ENCODE data around the gene DEFB121. TPM values are rescaled to one million over a fixed set of nuclear protein-coding genes. Genes with fewer than 3 reads are reported as not detected.

DEFB121 gene, protein sequence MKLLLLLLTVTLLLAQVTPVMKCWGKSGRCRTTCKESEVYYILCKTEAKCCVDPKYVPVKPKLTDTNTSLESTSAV
- total RNA-seq (2021; fragmentation: NEBNext Ultra II Directional; extraction: Animal tissue kit (Norgen Biotek cat#: 25700)) (not detected in 2 replicates), polyA plus RNA-seq (2011; rRNA removed) (not detected in 2 replicates), polyA minus RNA-seq (2011; rRNA and poly(A)+ RNA removed) (not detected in 2 replicates)
- polyA plus RNA-seq (2011; cell fraction: cytosol; rRNA removed): not detected
- polyA plus RNA-seq (2011; cell fraction: nucleus; rRNA removed): not detected
- not detected in 4 replicates for polyA plus RNA-seq (2012, experiment 1 of 2)
- polyA plus RNA-seq (2012, experiment 2 of 2): not detected
- polyA plus RNA-seq (2013, experiment 1 of 2): not detected
- polyA plus RNA-seq (2013, experiment 2 of 2): not detected
- not detected for polyA minus RNA-seq (2011; cell fraction: cytosol; rRNA and poly(A)+ RNA removed)
- not detected for polyA minus RNA-seq (2011; cell fraction: nucleus; rRNA and poly(A)+ RNA removed)
- long read RNA-seq, experiment 1: 0 reads
- long read RNA-seq, experiment 2: 0 reads

GRCh38 chr20:31406115-31406514 is at the start of gene DEFB121:
TSS of gene DEFB121 (minus strand) at chr20:31406215. CDS start at chr20:31406152, 63 bp downstream.
- no peak within 1 kb of the TSS for H2AFZ ChIP-seq (ENCODE audit: low read length)
- no peaks in the 10 kb centered on the region for H3K79me1 ChIP-seq (ENCODE audit: low read depth, low read length)
- no peak within 1 kb of the TSS for H4K8ac ChIP-seq (ENCODE audit: extremely low read depth, insufficient read depth, low read length)
- WGBS, 2 experiments (ENCODE audit: extremely low coverage in 1 of 2, insufficient coverage in 1 of 2, insufficient read length in 1 of 2, insufficient replicate concordance in 2 of 2, low coverage in 1 of 2, low lambda C conversion rate in 2 of 2, missing lambda C conversion rate in 1 of 2): 50% methylated on average over 3 of the region's 3 CpGs; no CpG with 5 or more reads in 1 of the 2 experiments
- H2BK12ac ChIP-seq (ENCODE audit: low read depth, low read length): no peak within 1 kb of the TSS
- no peak within 1 kb of the TSS for H2BK5ac ChIP-seq (ENCODE audit: low read depth, low read length)
- H2BK20ac ChIP-seq (ENCODE audit: low read length): no peak within 1 kb of the TSS
- no peak within 1 kb of the TSS for H4K5ac ChIP-seq (ENCODE audit: insufficient read length, low read depth, low read length)
- H3K4ac ChIP-seq (replicated peaks; ENCODE audit: insufficient read length, low read depth, low read length): no peak within 1 kb of the TSS
- H3K27ac ChIP-seq (ENCODE audit: low read depth, low read length): no peak within 1 kb of the TSS
- no peaks in the 10 kb centered on the region for H3K4me1 ChIP-seq (replicated peaks in 1 of 4; ENCODE audit: control insufficient read depth in 3 of 4, insufficient read depth in 4 of 4, low read length in 3 of 4)
- H3K4me2 ChIP-seq (ENCODE audit: insufficient read depth in 1 of 2, low read depth in 2 of 2, low read length in 2 of 2): no peak within 1 kb of the TSS
- H3K9ac ChIP-seq (replicated peaks in 1 of 4; ENCODE audit: extremely low read depth in 1 of 4, low read depth in 3 of 4, low read length in 3 of 4): no peak within 1 kb of the TSS
- H2BK15ac ChIP-seq (ENCODE audit: low read length): no peak within 1 kb of the TSS
- TF ChIP-seq NANOG (IDR thresholded peaks at IDR 0.05; ENCODE audit: insufficient read depth, low read depth, low read length, poor library complexity, severe bottlenecking) (no peak), HDAC6 (IDR thresholded peaks at IDR 0.05; ENCODE audit: low read depth, low read length) (no peak), RAD21 (IDR thresholded peaks at IDR 0.05 in 1 of 2, conservative IDR thresholded peaks at IDR 0.05 in 1 of 2; ENCODE audit: low read depth in 2 of 2, low read length in 2 of 2) (no peak), BCL11A (IDR thresholded peaks at IDR 0.05; ENCODE audit: low read depth in 2 of 2, low read length in 2 of 2) (no peak), FOSL1 (IDR thresholded peaks at IDR 0.05; ENCODE audit: insufficient read depth, low read depth, low read length) (no peak), KDM5A (IDR thresholded peaks at IDR 0.05; ENCODE audit: low read length) (no peak), SIRT6 (IDR thresholded peaks at IDR 0.05; ENCODE audit: low read length) (no peak)
- H2BK120ac ChIP-seq (replicated peaks; ENCODE audit: low read depth, low read length): no peak within 1 kb of the TSS
- H3K56ac ChIP-seq (replicated peaks; ENCODE audit: insufficient read length, low read depth, low read length): no peak within 1 kb of the TSS
- H3K9me3 ChIP-seq (ENCODE audit: insufficient read depth in 2 of 2, low read depth in 1 of 2, low read length in 1 of 2): peaks cover 81 to 91% of the 10 kb centered on the region in 2 experiments
- FAIRE-seq (no peak), DNase-seq (ENCODE audit: low read depth in 1 of 2, low spot score in 2 of 2) (no peak)
- H3K79me2 ChIP-seq (ENCODE audit: control insufficient read depth in 1 of 2, insufficient read depth in 2 of 2, low read length in 2 of 2): no peaks in the 10 kb centered on the region
- no peak within 1 kb of the TSS for H4K91ac ChIP-seq (replicated peaks; ENCODE audit: insufficient read length, low read length)
- H3K36me3 ChIP-seq (ENCODE audit: control insufficient read depth in 2 of 4, insufficient read depth in 4 of 4, low read length in 3 of 4): no peaks in the 10 kb centered on the region; a peak in 1 of 8 replicates
- H3K14ac ChIP-seq (ENCODE audit: insufficient read length): no peak within 1 kb of the TSS
- H4K20me1 ChIP-seq (replicated peaks in 1 of 2; ENCODE audit: control insufficient read depth in 1 of 2, insufficient read depth in 2 of 2, low read length in 2 of 2): no peaks in the 10 kb centered on the region
- no peak within 1 kb of the TSS for H3K23ac ChIP-seq (ENCODE audit: insufficient read length)
- no peak within 1 kb of the TSS for H3K18ac ChIP-seq (ENCODE audit: extremely low read depth, low read length)
- POLR2A ChIA-PET (ENCODE audit: partially characterized antibody): no interaction called here
- CTCF ChIA-PET (ENCODE audit: partially characterized antibody): no interaction called here
- no peaks in the 10 kb centered on the region for H3K27me3 ChIP-seq (replicated peaks in 1 of 4; ENCODE audit: control insufficient read depth in 3 of 4, extremely low read depth in 1 of 4, insufficient read depth in 3 of 4, low read length in 3 of 4)
- no peak within 1 kb of the TSS for H2AK5ac ChIP-seq (ENCODE audit: low read depth, low read length)
- H3K4me3 ChIP-seq (ENCODE audit: extremely low read depth in 1 of 4, insufficient read depth in 2 of 4, low read depth in 3 of 4, low read length in 4 of 4): no peak within 1 kb of the TSS
- no peaks in the 10 kb centered on the region for H3K23me2 ChIP-seq (ENCODE audit: low read depth, low read length)
